HepG2 (cell line): ENCODE results near the gene HAX1. TPM values are rescaled to one million over a fixed set of nuclear protein-coding genes. Genes with fewer than 3 reads are reported as not detected.

ENCODE experiments used
- ARNT ChIP-seq: fragments of 450-650 bp; IDR thresholded peaks from 2 replicates; pipeline ENCODE4 v1.6.1; 2017
- FOSL2 ChIP-seq: sonication (generic); formaldehyde crosslinking; IDR thresholded peaks from 2 replicates; pipeline ENCODE4 v1.4.0; 2020; ENCODE audit warnings: missing genetic modification reagents
- HINFP ChIP-seq: sonication (generic); formaldehyde crosslinking; IDR thresholded peaks from 2 replicates; pipeline ENCODE4 v1.4.0; 2020; ENCODE audit warnings: low read depth, mild to moderate bottlenecking, missing genetic modification reagents
- MAZ ChIP-seq, 2 experiments: sonication (generic) in 1 of 2; formaldehyde crosslinking in 1 of 2; IDR thresholded peaks; 2 replicates each; pipeline versions ENCODE4 v1.5.0 to v1.6.1; 2012 to 2020; ENCODE audit warnings: low read depth in 2 of 2, mild to moderate bottlenecking in 2 of 2, borderline replicate concordance in 1 of 2, improper control_type of control experiment in 1 of 2, low read length in 1 of 2, missing genetic modification reagents in 1 of 2, moderate library complexity in 1 of 2
- MTA1 ChIP-seq: sonication (generic); formaldehyde crosslinking; IDR thresholded peaks from 2 replicates; pipeline ENCODE4 v1.4.0; 2020; ENCODE audit warnings: missing genetic modification reagents, mild to moderate bottlenecking, borderline replicate concordance
- PHF20 ChIP-seq: sonication (generic); formaldehyde crosslinking; IDR thresholded peaks from 2 replicates; pipeline ENCODE4 v1.5.0; 2020; ENCODE audit warnings: mild to moderate bottlenecking, missing genetic modification reagents
- PHF8 ChIP-seq: sonication (generic); formaldehyde crosslinking; IDR thresholded peaks from 2 replicates; pipeline ENCODE4 v1.5.0; 2020; ENCODE audit warnings: missing genetic modification reagents
- RBFOX2 ChIP-seq: fragments of 200-400 bp; formaldehyde crosslinking; IDR thresholded peaks from 2 replicates; pipeline ENCODE4 v1.6.1; 2017; ENCODE audit warnings: low read depth, mild to moderate bottlenecking, low read length
- SATB2 ChIP-seq: sonication (generic); formaldehyde crosslinking; IDR thresholded peaks from 2 replicates; pipeline ENCODE4 v1.5.0; 2020; ENCODE audit warnings: missing genetic modification reagents
- SOX5 ChIP-seq: IDR thresholded peaks from 2 replicates; pipeline ENCODE4 v1.6.1; 2016; ENCODE audit warnings: borderline replicate concordance
- TBX2 ChIP-seq: sonication (generic); formaldehyde crosslinking; IDR thresholded peaks from 2 replicates; pipeline ENCODE4 v1.5.0; 2020; ENCODE audit warnings: missing genetic modification reagents, mild to moderate bottlenecking, borderline replicate concordance
- TEAD3 ChIP-seq: optimal IDR thresholded peaks from 2 replicates; pipeline ENCODE3; 2016; ENCODE audit warnings: borderline replicate concordance
- ZBTB7A ChIP-seq: sonication (generic); formaldehyde crosslinking; IDR thresholded peaks from 2 replicates; pipeline ENCODE4 v1.8.0; 2022; ENCODE audit warnings: mild to moderate bottlenecking, missing genetic modification reagents
- ZBTB7B ChIP-seq: sonication (generic); formaldehyde crosslinking; IDR thresholded peaks from 2 replicates; pipeline ENCODE4 v1.4.0; 2020; ENCODE audit warnings: missing genetic modification reagents
- ZNF3 ChIP-seq: IDR thresholded peaks from 2 replicates; pipeline ENCODE4 v1.7.0; 2017; ENCODE audit warnings: inconsistent platforms
- ZNF333 ChIP-seq: sonication (generic); formaldehyde crosslinking; IDR thresholded peaks from 2 replicates; pipeline ENCODE4 v1.4.0; 2020; ENCODE audit warnings: mild to moderate bottlenecking, missing genetic modification reagents, borderline replicate concordance
- ZNF432 ChIP-seq: sonication (generic); formaldehyde crosslinking; IDR thresholded peaks from 2 replicates; pipeline ENCODE4 v1.5.0; 2020; ENCODE audit warnings: missing genetic modification reagents, mild to moderate bottlenecking, borderline replicate concordance
- ZNF574 ChIP-seq: sonication (generic); formaldehyde crosslinking; IDR thresholded peaks from 2 replicates; pipeline ENCODE4 v1.4.0; 2020; ENCODE audit warnings: missing genetic modification reagents
- ZNF703 ChIP-seq: sonication (generic); formaldehyde crosslinking; IDR thresholded peaks from 2 replicates; pipeline ENCODE4 v1.5.1; 2020; ENCODE audit warnings: missing genetic modification reagents, mild to moderate bottlenecking, moderate library complexity, borderline replicate concordance
- ZNF777 ChIP-seq: sonication (generic); formaldehyde crosslinking; IDR thresholded peaks from 2 replicates; pipeline ENCODE4 v1.4.0; 2020; ENCODE audit warnings: missing genetic modification reagents
- polyA plus RNA-seq, 8 experiments: library from polyadenylated mRNA; depleted of rRNA in 3 of 8; stranded (reverse) in 7 of 8; unstranded in 1 of 8; fragments of >200 nt; fragmentation: Illumina TruSeq in 4 of 8; extraction: Trizol in 4 of 8; gene quantifications; 2 replicates each; pipeline versions ENCODE4 v1.2.1 to v1.2.3, GENCODE V29; 2011 to 2016; ENCODE audit warnings: low read depth in 4 of 8, missing spikeins in 1 of 8, mixed read lengths in 1 of 8; ENCODE audit not compliant: insufficient read depth in 1 of 8
- total RNA-seq, 5 experiments: library from RNA; depleted of rRNA; stranded (reverse); fragments of >200 nt; fragmentation: Illumina TruSeq; extraction: Trizol; gene quantifications; 2 replicates each; pipeline ENCODE4 v1.2.3, GENCODE V29; 2016; ENCODE audit warnings: low read depth in 1 of 5
- TF ChIP-seq, protein P1 (sequence below): sonication (generic); formaldehyde crosslinking; IDR thresholded peaks from 2 replicates; pipeline ENCODE4 v1.8.0; 2022; ENCODE audit warnings: low read depth, missing genetic modification reagents

Gene HAX1
- total and polyA plus RNA-seq, 2 of the 13 experiments (the other 11 are each of a cell fraction or from before 2014, with no cell fraction given): 89.2 to 128 TPM

GRCh38 chr1:154324669-154325582 is 52.5 kb downstream of the HAX1 start, which contains the start of gene ATP8B2 (continued):
- TF ChIP-seq MTA1: peak; percentile 72; the same call in 1 of the 2 replicates
- TF ChIP-seq SATB2 (CRISPR knock-in tag): no peak
- TF ChIP-seq ARNT: no peak
- no peak for TF ChIP-seq ZNF703 (CRISPR knock-in tag)
- TF ChIP-seq TBX2: peak; percentile 35; the same call in 1 of the 2 replicates
- peak; percentile 95 for TF ChIP-seq TEAD3 (CRISPR knock-in tag)
- TF ChIP-seq MAZ (IDR thresholded peaks at IDR 0.05; ENCODE audit: borderline replicate concordance, low read depth, low read length): peak; percentile 72
- peak; percentile 67 for TF ChIP-seq MAZ (CRISPR knock-in tag; IDR thresholded peaks at IDR 0.05; ENCODE audit: low read depth)
- TF ChIP-seq RBFOX2: no peak
- TF ChIP-seq, protein P1, sequence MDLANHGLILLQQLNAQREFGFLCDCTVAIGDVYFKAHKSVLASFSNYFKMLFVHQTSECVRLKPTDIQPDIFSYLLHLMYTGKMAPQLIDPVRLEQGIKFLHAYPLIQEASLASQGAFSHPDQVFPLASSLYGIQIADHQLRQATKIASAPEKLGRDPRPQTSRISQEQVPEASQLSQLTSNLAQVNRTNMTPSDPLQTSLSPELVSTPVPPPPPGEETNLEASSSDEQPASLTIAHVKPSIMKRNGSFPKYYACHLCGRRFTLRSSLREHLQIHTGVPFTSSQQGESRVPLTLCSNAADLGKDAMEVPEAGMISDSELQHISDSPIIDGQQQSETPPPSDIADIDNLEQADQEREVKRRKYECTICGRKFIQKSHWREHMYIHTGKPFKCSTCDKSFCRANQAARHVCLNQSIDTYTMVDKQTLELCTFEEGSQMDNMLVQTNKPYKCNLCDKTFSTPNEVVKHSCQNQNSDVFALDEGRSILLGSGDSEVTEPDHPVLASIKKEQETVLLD (CRISPR knock-in tag): no peak
- TF ChIP-seq FOSL2 (CRISPR knock-in tag): 0 out of 2 replicates have a peak, but pooled peaks have one; percentile 9
- TF ChIP-seq ZNF3 (CRISPR knock-in tag): no peak
- peak; percentile 44; the same call in 1 of the 2 replicates for TF ChIP-seq HINFP (CRISPR knock-in tag)
- TF ChIP-seq ZBTB7A (CRISPR knock-in tag): no peak
- TF ChIP-seq ZNF432: no peak
- peak; percentile 23; the same call in 1 of the 2 replicates for TF ChIP-seq PHF8 (CRISPR knock-in tag)
- TF ChIP-seq ZNF333: no peak
- TF ChIP-seq ZBTB7B: peak; percentile 92
- peak; percentile 44 for TF ChIP-seq ZNF574
- TF ChIP-seq PHF20 (CRISPR knock-in tag): no peak
- peak; percentile 51; the same call in 1 of the 2 replicates for TF ChIP-seq ZNF777 (CRISPR knock-in tag)
- TF ChIP-seq SOX5 (CRISPR knock-in tag): no peak
